Measurements from ENCODE around the gene APOBEC2. TPM values are rescaled to one million over a fixed set of nuclear protein-coding genes. Genes with fewer than 3 reads are reported as not detected.
A peak's percentile ranks its signal among the peaks of the same experiment; 100 is the strongest.

Gene APOBEC2
- total and polyA plus RNA-seq, 9 of the 15 experiments (the other 6 are each of a cell fraction or from before 2014, with no cell fraction given) = 0.25 to 1.6 TPM; not detected in 7

GRCh38 chr6:41073203-41073967, 20.4 kb downstream of the APOBEC2 start (continued):
- TF ChIP-seq MTF1 (CRISPR knock-in tag; IDR thresholded peaks at IDR 0.05; ENCODE audit: borderline replicate concordance) (no peak), THAP12 (CRISPR knock-in tag; IDR thresholded peaks at IDR 0.05) (peak; percentile 38), NFATC3 (IDR thresholded peaks at IDR 0.05) (no peak), GABPA (tag; conservative IDR thresholded peaks at IDR 0.05; ENCODE audit: low read depth) (peak; percentile 79), ZNF311 (CRISPR knock-in tag; IDR thresholded peaks at IDR 0.05) (no peak), FOXA3 (CRISPR knock-in tag; conservative IDR thresholded peaks at IDR 0.05 in 1 of 2, IDR thresholded peaks at IDR 0.05 in 1 of 2) (no peak; a peak in 1 of 4 replicates), KDM2B (CRISPR knock-in tag; IDR thresholded peaks at IDR 0.05) (no peak), HEY1 (CRISPR knock-in tag; IDR thresholded peaks at IDR 0.05; ENCODE audit: borderline replicate concordance) (no peak), ARNT (IDR thresholded peaks at IDR 0.05) (no peak), ZNF707 (CRISPR knock-in tag; conservative IDR thresholded peaks at IDR 0.05) (no peak), SMAD1 (IDR thresholded peaks at IDR 0.05; ENCODE audit: low read depth, low read length, partially characterized antibody) (peak; percentile 49), ZNF764 (CRISPR knock-in tag; IDR thresholded peaks at IDR 0.05; ENCODE audit: low read depth) (no peak), GATAD2B (IDR thresholded peaks at IDR 0.05; ENCODE audit: borderline replicate concordance) (peak; percentile 59), STAT5B (CRISPR knock-in tag; IDR thresholded peaks at IDR 0.05) (no peak), MEF2A (IDR thresholded peaks at IDR 0.05; ENCODE audit: control insufficient read depth, low read depth, low read length) (no peak), ZHX1 (conservative IDR thresholded peaks at IDR 0.05; ENCODE audit: low read length) (no peak), CBFA2T3 (IDR thresholded peaks at IDR 0.05) (0 out of 2 replicates have a peak, but pooled peaks have one; percentile 14), ZNF507 (tag; conservative IDR thresholded peaks at IDR 0.05) (no peak), NUFIP1 (IDR thresholded peaks at IDR 0.05; ENCODE audit: partially characterized antibody) (no peak), STAT5A (IDR thresholded peaks at IDR 0.05; ENCODE audit: borderline replicate concordance, low read length) (no peak), ELF4 (CRISPR knock-in tag; IDR thresholded peaks at IDR 0.05) (no peak), ZNF174 (CRISPR knock-in tag; IDR thresholded peaks at IDR 0.05) (no peak), FOXK2 (conservative IDR thresholded peaks at IDR 0.05 in 1 of 2, IDR thresholded peaks at IDR 0.05 in 1 of 2; ENCODE audit: low read depth in 2 of 2) (no peak), TBP (optimal IDR thresholded peaks at IDR 0.05; ENCODE audit: low read depth, low read length) (peak; percentile 84)
- TF ChIP-seq, protein P1, sequence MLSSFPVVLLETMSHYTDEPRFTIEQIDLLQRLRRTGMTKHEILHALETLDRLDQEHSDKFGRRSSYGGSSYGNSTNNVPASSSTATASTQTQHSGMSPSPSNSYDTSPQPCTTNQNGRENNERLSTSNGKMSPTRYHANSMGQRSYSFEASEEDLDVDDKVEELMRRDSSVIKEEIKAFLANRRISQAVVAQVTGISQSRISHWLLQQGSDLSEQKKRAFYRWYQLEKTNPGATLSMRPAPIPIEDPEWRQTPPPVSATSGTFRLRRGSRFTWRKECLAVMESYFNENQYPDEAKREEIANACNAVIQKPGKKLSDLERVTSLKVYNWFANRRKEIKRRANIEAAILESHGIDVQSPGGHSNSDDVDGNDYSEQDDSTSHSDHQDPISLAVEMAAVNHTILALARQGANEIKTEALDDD (IDR thresholded peaks at IDR 0.05) = no peak

All from K562 (cell line).